BLaER1 treated with 17β-estradiol and CSF1 and Interleukin-3, amounts not matched to agents 10 nM and 100 nM (cell line): ENCODE measurements around the gene GPRC5A.

ENCODE experiments used
- H3K27ac ChIP-seq, 11 experiments: shearing (Covaris generic); formaldehyde crosslinking; 2 replicates each; pipeline ENCODE4 v1.8.1; 2022
- H3K27me3 ChIP-seq, 11 experiments: shearing (Covaris generic); formaldehyde crosslinking; 2 replicates each; pipeline ENCODE4 v1.8.1; 2022
- H3K36me3 ChIP-seq, 11 experiments: shearing (Covaris generic); formaldehyde crosslinking; 2 replicates each; pipeline ENCODE4 v1.8.1; 2022
- H3K4me1 ChIP-seq, 10 experiments: shearing (Covaris generic); formaldehyde crosslinking; 2 replicates each; pipeline ENCODE4 v1.8.1; 2022
- H3K4me2 ChIP-seq, 11 experiments: shearing (Covaris generic); formaldehyde crosslinking; 2 replicates each; pipeline ENCODE4 v1.8.1; 2022
- H3K4me3 ChIP-seq, 10 experiments: shearing (Covaris generic); formaldehyde crosslinking; 2 replicates each; pipeline ENCODE4 v1.8.1; 2022
- H3K9ac ChIP-seq, 11 experiments: shearing (Covaris generic); formaldehyde crosslinking; 2 replicates each; pipeline ENCODE4 v1.8.1; 2022
- H3K9me3 ChIP-seq, 11 experiments: shearing (Covaris generic); formaldehyde crosslinking; replicated peaks in 1 of 11; 2 replicates each; pipeline ENCODE4 v1.8.1; 2022
- H4K20me1 ChIP-seq, 11 experiments: shearing (Covaris generic); formaldehyde crosslinking; 2 replicates each; pipeline ENCODE4 v1.8.1; 2022
- Cebpa-rat ChIP-seq, 11 experiments: shearing (Covaris generic); IDR thresholded peaks; 2 replicates each; pipeline ENCODE4 v1.8.1; 2022

The GPRC5A gene

DNA sequence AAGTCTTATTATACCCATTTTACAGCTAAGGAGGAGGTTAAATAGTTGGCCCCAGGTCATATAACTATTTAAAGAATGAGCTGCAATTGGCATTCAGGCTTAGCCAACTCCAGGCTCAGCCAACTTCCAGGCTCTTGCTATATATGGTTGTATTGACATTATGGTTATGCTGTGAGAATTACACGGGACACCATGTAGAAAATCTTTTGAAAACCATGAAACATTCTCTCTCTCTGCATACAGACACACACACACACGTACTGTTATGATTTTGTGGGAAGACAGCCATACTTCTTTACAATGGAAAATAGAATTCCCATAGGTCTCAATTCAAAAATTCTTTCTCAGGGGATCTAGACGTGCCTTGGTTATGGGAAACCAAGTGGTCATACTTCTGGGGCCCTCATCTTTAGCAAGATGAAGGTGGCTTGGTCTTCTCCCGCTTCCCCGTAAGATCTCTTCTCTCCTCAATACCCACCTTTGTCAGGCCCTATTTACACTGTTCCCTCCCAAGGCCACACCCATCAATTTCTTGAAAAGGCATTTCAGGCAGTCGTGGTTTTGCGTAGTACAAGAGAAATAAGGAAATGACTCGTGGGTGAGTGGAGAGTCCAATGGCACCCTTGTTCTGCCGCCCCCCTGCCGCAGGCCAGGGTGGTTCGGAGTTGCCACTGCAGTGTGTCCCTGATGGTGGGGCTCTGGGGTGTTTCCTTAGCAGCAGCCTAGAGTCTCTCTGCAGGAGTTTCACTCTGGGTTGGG lies 10.0 kb upstream of the GPRC5A start:
- Histone ChIP-seq H4K20me1 (no peaks in the 10 kb centered on the region), H3K4me2 (peak overlapping the region in 6 of 11 experiments; percentile 4 to 60 (median 38); a peak in 8 of 22 replicates), H3K27ac (no peak overlapping the region), H3K36me3 (no peaks in the 10 kb centered on the region), H3K4me3 (no peak overlapping the region), H3K9ac (no peak overlapping the region), H3K9me3 (no peaks in the 10 kb centered on the region), H3K27me3 (no peaks in the 10 kb centered on the region), H3K4me1 (peaks cover 0 to 21% (median 7%) of the 10 kb centered on the region in 10 experiments; a peak in 14 of 20 replicates)
- no peak for TF ChIP-seq Cebpa-rat (IDR thresholded peaks at IDR 0.05)

DNA sequence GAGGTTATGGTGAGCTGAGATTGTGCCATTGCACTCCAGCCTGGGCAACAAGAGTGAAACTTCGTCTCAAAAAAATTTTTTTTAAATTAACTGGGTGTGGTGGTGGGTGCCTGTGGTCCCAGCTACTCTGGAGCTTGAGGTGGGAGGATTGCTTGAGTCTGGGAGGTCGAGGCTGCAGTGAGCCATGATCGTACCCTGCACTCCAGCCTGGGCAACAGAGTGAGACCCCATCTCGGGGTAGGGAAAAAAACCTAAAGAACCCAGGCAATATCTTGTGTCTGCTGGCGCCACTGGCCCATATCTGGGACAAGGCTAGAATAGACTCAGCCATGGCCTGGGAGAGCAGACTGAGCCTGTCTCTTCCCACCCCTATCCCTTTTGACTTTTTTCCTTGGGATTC lies 9.1 kb upstream of the GPRC5A start:
- H3K4me2 ChIP-seq = no peak overlapping the region
- no peaks in the 10 kb centered on the region for H4K20me1 ChIP-seq
- no peak overlapping the region for H3K9ac ChIP-seq
- H3K9me3 ChIP-seq = no peaks in the 10 kb centered on the region
- H3K27ac ChIP-seq = no peak overlapping the region
- no peaks in the 10 kb centered on the region for H3K36me3 ChIP-seq
- H3K4me1 ChIP-seq = peaks cover 0 to 21% (median 7%) of the 10 kb centered on the region in 10 experiments; a peak in 14 of 20 replicates
- H3K4me3 ChIP-seq = no peak overlapping the region
- no peaks in the 10 kb centered on the region for H3K27me3 ChIP-seq
- TF ChIP-seq Cebpa-rat (IDR thresholded peaks at IDR 0.05) = no peak

DNA sequence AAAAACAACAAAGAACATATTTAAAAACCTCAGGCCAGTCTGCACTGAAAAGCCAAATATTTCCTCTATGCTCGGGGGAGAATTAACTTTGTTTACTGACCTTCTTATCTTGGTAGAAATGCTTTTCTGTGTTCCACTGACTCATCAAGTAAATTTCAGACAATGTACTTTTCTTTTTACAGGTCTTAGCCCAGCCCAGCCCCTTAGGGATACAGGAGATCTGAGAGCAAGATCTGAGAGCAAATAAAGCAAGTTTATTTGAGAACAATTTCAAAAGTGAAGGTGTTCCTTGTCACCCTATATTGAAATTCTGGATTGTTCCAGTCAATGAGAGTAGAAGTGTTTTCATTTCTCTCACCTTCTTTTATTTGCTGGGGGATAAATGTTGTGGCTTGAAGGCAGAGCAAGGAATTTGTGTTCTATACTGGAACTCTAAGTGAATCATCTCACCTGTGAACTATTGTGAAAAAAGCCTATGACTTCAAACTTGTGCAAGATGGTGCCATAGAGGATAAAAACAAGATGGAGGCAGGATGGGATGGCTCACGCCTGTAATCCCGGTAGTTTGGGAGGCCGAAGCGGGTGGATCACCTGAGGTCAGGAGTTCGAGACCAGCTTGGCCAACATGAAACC lies 7.9 kb upstream of the GPRC5A start:
- Histone ChIP-seq H3K27me3 (peaks cover 0 to 2% (median 0%) of the 10 kb centered on the region in 11 experiments; a peak in 1 of 22 replicates), H3K36me3 (no peaks in the 10 kb centered on the region), H3K4me1 (peaks cover 0 to 21% (median 7%) of the 10 kb centered on the region in 10 experiments; a peak in 14 of 20 replicates), H3K9me3 (no peaks in the 10 kb centered on the region), H3K4me2 (0 out of 22 replicates have a peak overlapping the region, but pooled peaks of 1 of the 11 experiments have one; percentile 4), H4K20me1 (no peaks in the 10 kb centered on the region), H3K4me3 (no peak overlapping the region), H3K9ac (no peak overlapping the region), H3K27ac (no peak overlapping the region)
- no peak for TF ChIP-seq Cebpa-rat (IDR thresholded peaks at IDR 0.05)

DNA sequence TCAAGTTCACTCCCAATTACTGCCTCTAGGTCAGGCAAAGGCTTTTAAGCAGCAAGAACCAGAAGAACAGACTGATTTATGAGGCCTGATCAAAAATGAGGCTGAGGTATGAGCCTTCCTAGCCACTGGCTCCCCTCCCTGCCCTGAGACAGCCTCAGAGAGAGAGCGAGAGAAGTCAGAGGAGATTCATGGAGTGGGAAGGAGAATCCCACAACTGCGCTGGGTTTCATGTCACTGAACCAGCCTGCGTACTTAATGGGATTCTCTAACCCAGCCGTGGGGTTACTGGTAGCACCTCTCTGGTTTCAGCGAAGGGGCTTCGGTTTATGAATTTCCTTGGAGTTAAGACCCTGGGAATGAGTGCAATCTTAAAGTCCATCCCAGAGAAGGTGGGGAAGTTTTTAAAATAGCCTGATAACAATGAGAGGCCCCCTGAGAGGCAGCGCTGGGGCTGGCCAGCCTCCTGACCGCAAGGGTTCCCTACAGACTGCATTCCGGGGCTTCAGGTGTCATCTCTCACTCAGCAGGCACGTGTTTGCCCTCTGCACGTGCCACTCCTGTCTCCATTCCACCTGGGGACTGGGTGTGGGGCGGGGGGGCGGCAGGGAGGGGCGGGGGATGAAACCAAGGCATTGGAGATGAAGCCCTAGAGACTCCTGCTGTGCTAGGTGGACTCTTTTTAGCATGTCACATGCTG lies 6.1 kb upstream of the GPRC5A start:
- Histone ChIP-seq H3K27ac (no peak overlapping the region), H3K4me2 (no peak overlapping the region)
- TF ChIP-seq Cebpa-rat (IDR thresholded peaks at IDR 0.05) = no peak

DNA sequence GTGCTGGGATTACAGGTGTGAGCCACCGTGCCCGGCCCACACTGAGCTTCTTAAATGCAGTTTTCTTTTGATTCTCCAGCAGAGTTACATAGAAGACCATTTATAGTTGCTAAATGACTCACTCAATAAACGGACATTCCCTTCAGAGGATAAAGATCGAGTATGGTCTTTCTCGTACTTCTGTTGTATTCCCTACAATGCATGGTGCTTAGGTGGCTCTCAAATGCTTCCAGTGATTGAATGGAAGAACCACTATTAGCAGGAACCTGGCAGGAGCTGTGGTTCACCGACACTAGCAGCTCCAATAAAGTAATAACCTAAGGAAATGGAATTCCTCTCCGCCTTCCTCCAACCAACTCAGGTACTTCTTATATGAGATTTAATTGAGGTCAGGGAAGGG lies 3.9 kb upstream of the GPRC5A start:
- Histone ChIP-seq H3K27me3 (peaks cover 27 to 37% (median 30%) of the 10 kb centered on the region in 11 experiments), H3K27ac (no peak overlapping the region), H3K36me3 (no peaks in the 10 kb centered on the region), H4K20me1 (peaks cover 0 to 5% (median 0%) of the 10 kb centered on the region in 11 experiments; a peak in 2 of 22 replicates), H3K4me3 (no peak overlapping the region), H3K9ac (no peak overlapping the region), H3K4me1 (peaks cover 9 to 17% (median 12%) of the 10 kb centered on the region in 10 experiments; a peak in 18 of 20 replicates), H3K4me2 (no peak overlapping the region), H3K9me3 (no peaks in the 10 kb centered on the region)
- no peak for TF ChIP-seq Cebpa-rat (IDR thresholded peaks at IDR 0.05)

More for the DNA sequence above, 6.1 kb upstream of the GPRC5A start:
- Histone ChIP-seq H4K20me1 (no peaks in the 10 kb centered on the region), H3K36me3 (no peaks in the 10 kb centered on the region), H3K27me3 (peaks cover 4 to 15% (median 8%) of the 10 kb centered on the region in 11 experiments), H3K4me3 (no peak overlapping the region), H3K9me3 (no peaks in the 10 kb centered on the region), H3K9ac (no peak overlapping the region), H3K4me1 (peaks cover 0 to 18% (median 7%) of the 10 kb centered on the region in 10 experiments; a peak in 14 of 20 replicates)

DNA sequence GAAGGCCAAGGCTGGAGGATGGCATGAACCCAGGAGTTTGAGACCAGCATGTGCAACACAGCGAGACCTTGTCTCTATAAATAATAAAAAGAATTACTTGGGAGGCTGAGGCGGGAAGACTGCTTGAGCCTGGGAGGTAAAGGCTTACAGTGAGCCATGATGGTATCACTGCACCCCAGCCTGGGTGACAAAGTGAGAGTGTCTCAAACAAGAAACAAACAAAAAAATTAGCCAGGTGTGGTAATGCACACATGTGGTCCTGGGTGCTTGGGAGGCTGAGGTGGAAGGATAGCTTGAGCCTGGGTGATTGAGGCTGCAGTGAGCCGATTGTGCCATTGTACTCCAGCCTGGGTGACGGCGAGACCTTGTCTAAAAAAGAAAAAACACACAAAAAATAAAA lies 1.7 kb upstream of the GPRC5A start:
- no peak for TF ChIP-seq Cebpa-rat (IDR thresholded peaks at IDR 0.05)
- peaks cover 6 to 14% (median 11%) of the 10 kb centered on the region in 10 experiments; a peak in 18 of 20 replicates for H3K4me1 ChIP-seq
- 0 out of 22 replicates have a peak, but pooled peaks cover 0 to 3% (median 0%) of the 10 kb centered on the region in 11 experiments for H3K9me3 ChIP-seq
- H3K36me3 ChIP-seq = no peaks in the 10 kb centered on the region
- peaks cover 0 to 5% (median 0%) of the 10 kb centered on the region in 11 experiments; a peak in 2 of 22 replicates for H4K20me1 ChIP-seq
- no peak overlapping the region for H3K27ac ChIP-seq
- no peak overlapping the region for H3K4me2 ChIP-seq
- no peak overlapping the region for H3K4me3 ChIP-seq
- H3K27me3 ChIP-seq = peaks cover 35 to 52% (median 41%) of the 10 kb centered on the region in 11 experiments
- no peak overlapping the region for H3K9ac ChIP-seq

DNA sequence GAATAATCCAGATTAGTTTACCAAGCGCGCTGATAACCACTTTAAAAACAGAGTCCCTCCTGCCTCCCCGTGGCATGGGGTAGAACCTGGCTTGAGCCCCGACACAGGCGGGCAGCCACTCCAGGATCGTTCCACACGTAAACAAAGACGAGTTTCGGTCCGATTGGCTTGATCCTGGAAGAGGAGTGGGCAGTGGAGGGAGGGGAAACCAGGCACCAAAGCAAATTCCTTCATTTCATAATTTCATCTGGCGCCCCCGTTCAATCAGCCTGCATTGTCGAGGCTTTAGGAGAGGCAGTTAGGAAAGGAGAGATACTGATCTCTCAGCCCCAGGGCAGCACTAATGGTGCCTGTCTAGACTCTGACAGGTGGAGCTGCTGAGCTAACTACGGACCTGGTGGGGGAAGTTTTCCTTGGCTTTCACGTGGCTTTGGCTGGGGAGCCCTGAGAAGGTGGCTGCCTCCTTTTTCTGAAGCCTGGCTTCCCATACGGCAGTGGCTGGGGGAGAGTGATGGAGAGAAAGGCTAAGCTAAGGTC lies 751 bp upstream of the GPRC5A start:
- peaks cover 6 to 14% (median 11%) of the 10 kb centered on the region in 10 experiments; a peak in 18 of 20 replicates for H3K4me1 ChIP-seq
- peak overlapping the region in 7 of 11 experiments; percentile 7 to 48 (median 42); a peak in 8 of 22 replicates for H3K9ac ChIP-seq
- 0 out of 22 replicates have a peak, but pooled peaks cover 0 to 3% (median 0%) of the 10 kb centered on the region in 11 experiments for H3K9me3 ChIP-seq
- peaks cover 0 to 5% (median 0%) of the 10 kb centered on the region in 11 experiments; a peak in 2 of 22 replicates for H4K20me1 ChIP-seq
- H3K27ac ChIP-seq = no peak overlapping the region
- peak overlapping the region; percentile 78 to 99 (median 93) for H3K4me2 ChIP-seq
- peak overlapping the region; percentile 47 to 69 (median 54); a peak in 19 of 20 replicates for H3K4me3 ChIP-seq
- no peak for TF ChIP-seq Cebpa-rat (IDR thresholded peaks at IDR 0.05)
- no peaks in the 10 kb centered on the region for H3K36me3 ChIP-seq
- peaks cover 35 to 52% (median 41%) of the 10 kb centered on the region in 11 experiments for H3K27me3 ChIP-seq

DNA sequence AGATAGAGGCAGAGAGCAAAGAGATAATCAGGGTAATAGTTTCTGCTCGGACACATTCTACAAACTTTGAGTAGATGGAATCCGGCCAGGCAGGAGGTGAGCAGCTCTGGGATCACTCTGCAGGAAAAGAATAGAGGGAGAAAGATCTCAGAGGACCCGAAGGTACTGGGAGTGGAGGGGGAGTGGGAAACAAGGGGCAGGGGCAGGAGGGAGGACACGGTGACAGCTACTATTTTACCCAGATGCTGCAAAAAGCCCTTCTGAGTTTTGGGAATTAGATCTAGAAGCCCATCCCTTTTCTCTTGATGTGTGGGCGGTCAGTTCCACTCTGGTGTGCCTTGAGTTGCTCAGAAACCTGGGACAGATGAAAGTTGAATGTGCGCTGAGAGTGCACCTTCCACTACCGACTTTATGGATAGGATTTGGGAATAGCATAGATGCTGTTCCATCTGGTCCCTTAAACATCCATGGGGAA lies 556 bp downstream of the GPRC5A start:
- Histone ChIP-seq H3K9ac (no peak overlapping the region), H3K4me3 (peak overlapping the region in 6 of 10 experiments; percentile 52 to 69 (median 56); a peak in 7 of 20 replicates)

More for the DNA sequence above, 556 bp downstream of the GPRC5A start:
- no peak overlapping the region for H3K27ac ChIP-seq
- no peak for TF ChIP-seq Cebpa-rat (IDR thresholded peaks at IDR 0.05)
- H3K9me3 ChIP-seq = 0 out of 22 replicates have a peak, but pooled peaks cover 0 to 3% (median 0%) of the 10 kb centered on the region in 11 experiments
- peaks cover 6 to 14% (median 11%) of the 10 kb centered on the region in 10 experiments; a peak in 18 of 20 replicates for H3K4me1 ChIP-seq
- H4K20me1 ChIP-seq = peaks cover 0 to 5% (median 0%) of the 10 kb centered on the region in 11 experiments; a peak in 2 of 22 replicates
- H3K4me2 ChIP-seq = peak overlapping the region; percentile 78 to 99 (median 93); a peak in 21 of 22 replicates
- peaks cover 35 to 52% (median 41%) of the 10 kb centered on the region in 11 experiments for H3K27me3 ChIP-seq
- H3K36me3 ChIP-seq = no peaks in the 10 kb centered on the region
